HG03066 (cell line): ENCODE results near the gene PMCH.
"Not testable (repeated sequence)": the region's sequence is repeated elsewhere in the genome, so short reads cannot be mapped to it uniquely, and the experiment has no call there.

Source experiments
- ATAC-seq: cut with Tn5 transposase; IDR thresholded peaks from one replicate; pipeline ENCODE4 v1.9.1; 2021; ENCODE audit warnings: low read depth; ENCODE audit not compliant: unreplicated experiment

The PMCH gene

GRCh38 chr12:102147062-102147587 is 50.5 kb downstream of the PMCH start:
- ATAC-seq: not testable (repeated sequence)
